Kidney epithelial cell (primary cell): ENCODE data around the gene SETD5. TPM values are rescaled to one million over a fixed set of nuclear protein-coding genes. Genes with fewer than 3 reads are reported as not detected.

Source experiments
- DNase-seq: peaks from one replicate; pipeline ENCODE4 v3.0.0-alpha.2; 2010; ENCODE audit warnings: low read depth
- H3K27me3 ChIP-seq: 2 replicates; pipeline ENCODE4 v1.6.0; 2011; ENCODE audit warnings: low read length; ENCODE audit not compliant: control insufficient read depth, insufficient read depth
- H3K36me3 ChIP-seq: 2 replicates; pipeline ENCODE4 v1.5.1; 2011; ENCODE audit warnings: low read length; ENCODE audit not compliant: control insufficient read depth, insufficient read depth
- H3K4me3 ChIP-seq: 2 replicates; pipeline ENCODE4 v1.5.1; 2011; ENCODE audit warnings: low read depth, mild to moderate bottlenecking, control low read depth, low read length
- CTCF ChIP-seq: IDR thresholded peaks from 2 replicates; pipeline ENCODE4 v1.5.1; 2011; ENCODE audit warnings: mild to moderate bottlenecking, moderate library complexity, low read length, control low read depth, inconsistent platforms; ENCODE audit not compliant: insufficient read depth, poor library complexity, severe bottlenecking
- total RNA-seq: library from RNA; depleted of rRNA; stranded (reverse); fragments of >200 nt; gene quantifications from 2 replicates; pipeline ENCODE4 v1.2.3, GENCODE V29; 2015

Gene SETD5
- total RNA-seq, 1 donor from 2014 or later, result 49.1 TPM

- no peak for DNase-seq
- TF ChIP-seq CTCF, result no peak
- peak overlapping the region; percentile 6 for H3K4me3 ChIP-seq
- H3K27me3 ChIP-seq, result no peaks in the 10 kb centered on the region
- no peaks in the 10 kb centered on the region for H3K36me3 ChIP-seq
Observed at GRCh38 chr3:9402410-9403228, 5.2 kb downstream of the SETD5 start.

GRCh38 chr3:9403463-9403862 is 6.0 kb downstream of the SETD5 start:
- no peak for DNase-seq
- no peak for TF ChIP-seq CTCF
- Histone ChIP-seq H3K36me3 (no peaks in the 10 kb centered on the region), H3K27me3 (no peaks in the 10 kb centered on the region), H3K4me3 (no peak overlapping the region)

GRCh38 chr3:9404680-9405079 is 7.3 kb downstream of the SETD5 start:
- H3K27me3 ChIP-seq, result no peaks in the 10 kb centered on the region
- DNase-seq, result no peak

GRCh38 chr3:9405756-9406155 is 8.3 kb downstream of the SETD5 start:
- no peak for TF ChIP-seq CTCF
- peak; percentile 39 for DNase-seq
- no peak overlapping the region for H3K4me3 ChIP-seq
- H3K27me3 ChIP-seq, result no peaks in the 10 kb centered on the region
- H3K36me3 ChIP-seq, result no peaks in the 10 kb centered on the region

More at GRCh38 chr3:9404680-9405079, 7.3 kb downstream of the SETD5 start:
- TF ChIP-seq CTCF, result no peak
- Histone ChIP-seq H3K4me3 (no peak overlapping the region), H3K36me3 (no peaks in the 10 kb centered on the region)

- Histone ChIP-seq H3K36me3 (no peaks in the 10 kb centered on the region), H3K4me3 (no peak overlapping the region), H3K27me3 (no peaks in the 10 kb centered on the region)
- no peak for DNase-seq
- no peak for TF ChIP-seq CTCF
Observed at GRCh38 chr3:9406856-9407626, 9.6 kb downstream of the SETD5 start.
